Measurements from ENCODE around the gene FOSL1.

FOSL1 gene

GRCh38 chr11:65882120-65883057 is 17.8 kb downstream of the FOSL1 start:
- no peak for DNase-seq (ENCODE audit: low spot score)

GRCh38 chr11:65880844-65881421 is 19.3 kb downstream of the FOSL1 start:
- DNase-seq (ENCODE audit: low spot score) = no peak

GRCh38 chr11:65880027-65880426 is 20.2 kb downstream of the FOSL1 start:
- DNase-seq (ENCODE audit: low spot score) = no peak

- no peak for DNase-seq (ENCODE audit: low spot score)
These were observed 20.6 kb downstream of the FOSL1 start, which contains the start of gene CTSW for GRCh38 chr11:65879617-65880016. CTSW (plus strand) TSS chr11:65879837; CDS start chr11:65879855, 18 bp downstream.

- DNase-seq (ENCODE audit: low spot score) = peak; percentile 96
These were observed 26.7 kb downstream of the FOSL1 start for GRCh38 chr11:65873318-65874156.

- peak; percentile 68 for DNase-seq (ENCODE audit: low spot score)
These were observed 27.4 kb downstream of the FOSL1 start, which contains the start of gene EFEMP2 for GRCh38 chr11:65872586-65873317. EFEMP2 (minus strand) TSS chr11:65872800; CDS start chr11:65872354, 446 bp downstream.

- DNase-seq (ENCODE audit: low spot score) = peak; percentile 63
These were observed 28.2 kb downstream of the FOSL1 start for GRCh38 chr11:65871811-65872548.

- DNase-seq (ENCODE audit: low spot score) = no peak
These were observed 29.2 kb downstream of the FOSL1 start for GRCh38 chr11:65870706-65871681.

GRCh38 chr11:65870307-65870658 is 29.9 kb downstream of the FOSL1 start:
- DNase-seq (ENCODE audit: low spot score) = no peak

- DNase-seq (ENCODE audit: low spot score) = no peak
These were observed 30.4 kb downstream of the FOSL1 start for GRCh38 chr11:65869643-65870306.

GRCh38 chr11:65868907-65869306 is 31.3 kb downstream of the FOSL1 start:
- DNase-seq (ENCODE audit: low spot score) = no peak

GRCh38 chr11:65868076-65868667 is 32.0 kb downstream of the FOSL1 start:
- no peak for DNase-seq (ENCODE audit: low spot score)

GRCh38 chr11:65867284-65868071 is 32.7 kb downstream of the FOSL1 start:
- DNase-seq (ENCODE audit: low spot score) = no peak

- DNase-seq (ENCODE audit: low spot score) = no peak
These were observed 33.5 kb downstream of the FOSL1 start for GRCh38 chr11:65866509-65867283.

- no peak for DNase-seq (ENCODE audit: low spot score)
These were observed 34.5 kb downstream of the FOSL1 start for GRCh38 chr11:65865550-65866172.

GRCh38 chr11:65864706-65865471 is 35.3 kb downstream of the FOSL1 start:
- DNase-seq (ENCODE audit: low spot score) = no peak
